HepG2 (cell line): ENCODE results near the gene TUBGCP3. TPM values are rescaled to one million over a fixed set of nuclear protein-coding genes. Genes with fewer than 3 reads are reported as not detected.

Source experiments
- GATA4 ChIP-seq: sonication (generic); IDR thresholded peaks from 2 replicates; pipeline ENCODE4 v1.6.1; 2016; ENCODE audit warnings: antibody characterized with exemption, low read depth, borderline replicate concordance
- HIVEP1 ChIP-seq: sonication (generic); formaldehyde crosslinking; IDR thresholded peaks from 2 replicates; pipeline ENCODE4 v1.4.0; 2020; ENCODE audit warnings: mild to moderate bottlenecking, missing genetic modification reagents
- MATR3 ChIP-seq: sonication (generic); formaldehyde crosslinking; IDR thresholded peaks from 2 replicates; pipeline ENCODE4 v1.4.0; 2020; ENCODE audit warnings: missing genetic modification reagents
- MLLT10 ChIP-seq: sonication (generic); formaldehyde crosslinking; IDR thresholded peaks from 2 replicates; pipeline ENCODE4 v1.4.0; 2020; ENCODE audit warnings: missing genetic modification reagents
- MTA1 ChIP-seq: sonication (generic); formaldehyde crosslinking; IDR thresholded peaks from 2 replicates; pipeline ENCODE4 v1.4.0; 2020; ENCODE audit warnings: missing genetic modification reagents, mild to moderate bottlenecking, borderline replicate concordance
- PHF21A ChIP-seq: sonication (generic); formaldehyde crosslinking; IDR thresholded peaks from 2 replicates; pipeline ENCODE4 v1.5.0; 2020; ENCODE audit warnings: mild to moderate bottlenecking, missing genetic modification reagents
- SRSF1 ChIP-seq: fragments of 200-400 bp; formaldehyde crosslinking; optimal IDR thresholded peaks from 2 replicates; pipeline ENCODE3; 2017; ENCODE audit warnings: mild to moderate bottlenecking, low read depth, low read length, moderate library complexity
- TRIM24 ChIP-seq: sonication (generic); formaldehyde crosslinking; IDR thresholded peaks from 2 replicates; pipeline ENCODE4 v1.8.0; 2022; ENCODE audit warnings: mild to moderate bottlenecking, missing genetic modification reagents
- XBP1 ChIP-seq: sonication (generic); formaldehyde crosslinking; IDR thresholded peaks from 2 replicates; pipeline ENCODE4 v1.5.0; 2020; ENCODE audit warnings: missing genetic modification reagents
- ZNF136 ChIP-seq: sonication (generic); formaldehyde crosslinking; IDR thresholded peaks from 2 replicates; pipeline ENCODE4 v1.8.1; 2022; ENCODE audit warnings: low read depth, mild to moderate bottlenecking, moderate library complexity, missing genetic modification reagents
- ZNF143 ChIP-seq: sonication (generic); formaldehyde crosslinking; IDR thresholded peaks from 2 replicates; pipeline ENCODE4 v1.4.0; 2020; ENCODE audit warnings: missing genetic modification reagents
- ZNF337 ChIP-seq: sonication (generic); formaldehyde crosslinking; IDR thresholded peaks from 2 replicates; pipeline ENCODE4 v1.5.1; 2020; ENCODE audit warnings: missing genetic modification reagents, low read depth, mild to moderate bottlenecking, borderline replicate concordance
- ZNF501 ChIP-seq: sonication (generic); formaldehyde crosslinking; IDR thresholded peaks from 2 replicates; pipeline ENCODE4 v1.5.1; 2020; ENCODE audit warnings: mild to moderate bottlenecking, moderate library complexity, missing genetic modification reagents
- ZNF709 ChIP-seq: sonication (generic); formaldehyde crosslinking; IDR thresholded peaks from 2 replicates; pipeline ENCODE4 v1.5.0; 2020; ENCODE audit warnings: mild to moderate bottlenecking, missing genetic modification reagents
- polyA plus RNA-seq, 8 experiments: library from polyadenylated mRNA; depleted of rRNA in 3 of 8; stranded (reverse) in 7 of 8; unstranded in 1 of 8; fragments of >200 nt; fragmentation: Illumina TruSeq in 4 of 8; extraction: Trizol in 4 of 8; gene quantifications; 2 replicates each; pipeline versions ENCODE4 v1.2.1 to v1.2.3, GENCODE V29; 2011 to 2016; ENCODE audit warnings: low read depth in 4 of 8, missing spikeins in 1 of 8, mixed read lengths in 1 of 8; ENCODE audit not compliant: insufficient read depth in 1 of 8
- total RNA-seq, 5 experiments: library from RNA; depleted of rRNA; stranded (reverse); fragments of >200 nt; fragmentation: Illumina TruSeq; extraction: Trizol; gene quantifications; 2 replicates each; pipeline ENCODE4 v1.2.3, GENCODE V29; 2016; ENCODE audit warnings: low read depth in 1 of 5
- TF ChIP-seq, protein P1 (sequence below): sonication (generic); formaldehyde crosslinking; IDR thresholded peaks from 2 replicates; pipeline ENCODE4 v1.4.0; 2020; ENCODE audit warnings: low read depth, missing genetic modification reagents
- TF ChIP-seq, protein P2 (sequence below): sonication (generic); formaldehyde crosslinking; IDR thresholded peaks from 2 replicates; pipeline ENCODE4 v1.4.0; 2020; ENCODE audit warnings: missing genetic modification reagents
- TF ChIP-seq, protein P3 (sequence below): sonication (generic); formaldehyde crosslinking; IDR thresholded peaks from 2 replicates; pipeline ENCODE4 v1.4.0; 2020; ENCODE audit warnings: missing genetic modification reagents, low read depth, mild to moderate bottlenecking, borderline replicate concordance
- TF ChIP-seq, protein P4 (sequence below): sonication (generic); formaldehyde crosslinking; IDR thresholded peaks from 2 replicates; pipeline ENCODE4 v1.9.0; 2021; ENCODE audit warnings: missing genetic modification reagents, borderline replicate concordance
- TF ChIP-seq, protein P5 (sequence below): IDR thresholded peaks from 2 replicates; pipeline ENCODE4 v1.6.1; 2016; ENCODE audit warnings: mild to moderate bottlenecking

TUBGCP3 gene
- total and polyA plus RNA-seq, 2 of the 13 experiments (the other 11 are each of a cell fraction or from before 2014, with no cell fraction given) = 12.6 to 15.5 TPM

DNA sequence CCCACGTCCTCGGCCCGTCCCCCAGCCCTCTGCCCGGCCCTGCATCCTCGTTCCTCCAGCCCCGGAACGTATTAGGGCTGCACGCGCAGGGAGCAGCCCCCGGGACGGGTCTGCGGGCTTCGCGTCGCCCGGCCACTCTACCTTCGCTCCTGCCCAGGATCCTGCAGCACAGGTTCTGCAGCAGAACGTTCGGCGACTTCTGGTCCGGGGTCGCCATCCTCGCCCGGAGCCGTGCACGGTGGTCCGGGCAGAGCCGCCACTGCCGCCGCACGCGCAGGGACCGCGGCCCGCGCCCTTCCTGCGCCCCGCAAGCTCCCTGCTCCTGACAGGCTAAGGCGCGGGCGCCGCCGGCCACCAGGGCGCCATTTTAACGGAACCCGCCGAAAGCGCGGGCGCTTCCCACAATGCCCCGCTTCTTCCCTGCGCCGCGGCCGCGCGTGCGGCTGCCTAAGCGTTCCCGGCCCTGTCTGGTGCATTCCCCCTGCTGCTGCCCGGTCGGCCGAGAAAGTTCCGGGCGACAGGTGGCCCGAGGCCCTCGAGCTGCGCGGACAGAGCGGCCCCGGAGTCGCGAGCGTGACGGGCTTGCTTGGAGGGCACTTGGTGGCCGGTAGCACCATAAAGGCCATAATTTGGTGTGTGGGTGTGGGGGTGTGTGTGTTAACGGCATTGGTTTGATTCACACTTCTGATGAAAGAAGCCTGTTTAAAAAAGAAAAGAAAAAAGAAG, at the start of gene TUBGCP3 (continued):
- TF ChIP-seq GATA4 (0 out of 2 replicates have a peak, but pooled peaks have one; percentile 58), ZNF136 (CRISPR knock-in tag) (no peak), ZNF143 (peak; percentile 94), SRSF1 (peak; percentile 71), ZNF337 (CRISPR knock-in tag) (peak; percentile 85; the same call in 1 of the 2 replicates), HIVEP1 (peak; percentile 86), MLLT10 (no peak), TRIM24 (CRISPR knock-in tag) (no peak), ZNF501 (CRISPR knock-in tag) (peak; percentile 64; the same call in 1 of the 2 replicates), PHF21A (CRISPR knock-in tag) (peak; percentile 78), MTA1 (peak; percentile 96), XBP1 (CRISPR knock-in tag) (peak; percentile 61; the same call in 1 of the 2 replicates), ZNF709 (CRISPR knock-in tag) (peak; percentile 96; the same call in 1 of the 2 replicates), MATR3 (CRISPR knock-in tag) (no peak)
- TF ChIP-seq, protein P1, sequence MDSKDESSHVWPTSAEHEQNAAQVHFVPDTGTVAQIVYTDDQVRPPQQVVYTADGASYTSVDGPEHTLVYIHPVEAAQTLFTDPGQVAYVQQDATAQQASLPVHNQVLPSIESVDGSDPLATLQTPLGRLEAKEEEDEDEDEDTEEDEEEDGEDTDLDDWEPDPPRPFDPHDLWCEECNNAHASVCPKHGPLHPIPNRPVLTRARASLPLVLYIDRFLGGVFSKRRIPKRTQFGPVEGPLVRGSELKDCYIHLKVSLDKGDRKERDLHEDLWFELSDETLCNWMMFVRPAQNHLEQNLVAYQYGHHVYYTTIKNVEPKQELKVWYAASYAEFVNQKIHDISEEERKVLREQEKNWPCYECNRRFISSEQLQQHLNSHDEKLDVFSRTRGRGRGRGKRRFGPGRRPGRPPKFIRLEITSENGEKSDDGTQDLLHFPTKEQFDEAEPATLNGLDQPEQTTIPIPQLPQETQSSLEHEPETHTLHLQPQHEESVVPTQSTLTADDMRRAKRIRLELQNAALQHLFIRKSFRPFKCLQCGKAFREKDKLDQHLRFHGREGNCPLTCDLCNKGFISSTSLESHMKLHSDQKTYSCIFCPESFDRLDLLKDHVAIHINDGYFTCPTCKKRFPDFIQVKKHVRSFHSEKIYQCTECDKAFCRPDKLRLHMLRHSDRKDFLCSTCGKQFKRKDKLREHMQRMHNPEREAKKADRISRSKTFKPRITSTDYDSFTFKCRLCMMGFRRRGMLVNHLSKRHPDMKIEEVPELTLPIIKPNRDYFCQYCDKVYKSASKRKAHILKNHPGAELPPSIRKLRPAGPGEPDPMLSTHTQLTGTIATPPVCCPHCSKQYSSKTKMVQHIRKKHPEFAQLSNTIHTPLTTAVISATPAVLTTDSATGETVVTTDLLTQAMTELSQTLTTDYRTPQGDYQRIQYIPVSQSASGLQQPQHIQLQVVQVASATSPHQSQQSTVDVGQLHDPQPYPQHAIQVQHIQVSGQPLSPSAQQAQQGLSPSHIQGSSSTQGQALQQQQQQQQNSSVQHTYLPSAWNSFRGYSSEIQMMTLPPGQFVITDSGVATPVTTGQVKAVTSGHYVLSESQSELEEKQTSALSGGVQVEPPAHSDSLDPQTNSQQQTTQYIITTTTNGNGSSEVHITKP (CRISPR knock-in tag) = no peak
- TF ChIP-seq, protein P2, sequence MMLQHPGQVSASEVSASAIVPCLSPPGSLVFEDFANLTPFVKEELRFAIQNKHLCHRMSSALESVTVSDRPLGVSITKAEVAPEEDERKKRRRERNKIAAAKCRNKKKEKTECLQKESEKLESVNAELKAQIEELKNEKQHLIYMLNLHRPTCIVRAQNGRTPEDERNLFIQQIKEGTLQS (CRISPR knock-in tag) = peak; percentile 69; the same call in 1 of the 2 replicates
- TF ChIP-seq, protein P3, sequence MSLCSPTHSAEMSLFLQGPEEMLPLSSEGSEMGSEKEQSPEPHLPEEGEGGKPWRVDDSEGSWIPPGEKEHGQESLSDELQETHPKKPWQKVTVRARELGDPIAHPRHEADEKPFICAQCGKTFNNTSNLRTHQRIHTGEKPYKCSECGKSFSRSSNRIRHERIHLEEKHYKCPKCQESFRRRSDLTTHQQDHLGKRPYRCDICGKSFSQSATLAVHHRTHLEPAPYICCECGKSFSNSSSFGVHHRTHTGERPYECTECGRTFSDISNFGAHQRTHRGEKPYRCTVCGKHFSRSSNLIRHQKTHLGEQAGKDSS (CRISPR knock-in tag) = peak; percentile 92
- TF ChIP-seq, protein P4, sequence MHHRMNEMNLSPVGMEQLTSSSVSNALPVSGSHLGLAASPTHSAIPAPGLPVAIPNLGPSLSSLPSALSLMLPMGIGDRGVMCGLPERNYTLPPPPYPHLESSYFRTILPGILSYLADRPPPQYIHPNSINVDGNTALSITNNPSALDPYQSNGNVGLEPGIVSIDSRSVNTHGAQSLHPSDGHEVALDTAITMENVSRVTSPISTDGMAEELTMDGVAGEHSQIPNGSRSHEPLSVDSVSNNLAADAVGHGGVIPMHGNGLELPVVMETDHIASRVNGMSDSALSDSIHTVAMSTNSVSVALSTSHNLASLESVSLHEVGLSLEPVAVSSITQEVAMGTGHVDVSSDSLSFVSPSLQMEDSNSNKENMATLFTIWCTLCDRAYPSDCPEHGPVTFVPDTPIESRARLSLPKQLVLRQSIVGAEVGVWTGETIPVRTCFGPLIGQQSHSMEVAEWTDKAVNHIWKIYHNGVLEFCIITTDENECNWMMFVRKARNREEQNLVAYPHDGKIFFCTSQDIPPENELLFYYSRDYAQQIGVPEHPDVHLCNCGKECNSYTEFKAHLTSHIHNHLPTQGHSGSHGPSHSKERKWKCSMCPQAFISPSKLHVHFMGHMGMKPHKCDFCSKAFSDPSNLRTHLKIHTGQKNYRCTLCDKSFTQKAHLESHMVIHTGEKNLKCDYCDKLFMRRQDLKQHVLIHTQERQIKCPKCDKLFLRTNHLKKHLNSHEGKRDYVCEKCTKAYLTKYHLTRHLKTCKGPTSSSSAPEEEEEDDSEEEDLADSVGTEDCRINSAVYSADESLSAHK (CRISPR knock-in tag) = no peak; the same call in 1 of the 2 replicates
- TF ChIP-seq, protein P5, sequence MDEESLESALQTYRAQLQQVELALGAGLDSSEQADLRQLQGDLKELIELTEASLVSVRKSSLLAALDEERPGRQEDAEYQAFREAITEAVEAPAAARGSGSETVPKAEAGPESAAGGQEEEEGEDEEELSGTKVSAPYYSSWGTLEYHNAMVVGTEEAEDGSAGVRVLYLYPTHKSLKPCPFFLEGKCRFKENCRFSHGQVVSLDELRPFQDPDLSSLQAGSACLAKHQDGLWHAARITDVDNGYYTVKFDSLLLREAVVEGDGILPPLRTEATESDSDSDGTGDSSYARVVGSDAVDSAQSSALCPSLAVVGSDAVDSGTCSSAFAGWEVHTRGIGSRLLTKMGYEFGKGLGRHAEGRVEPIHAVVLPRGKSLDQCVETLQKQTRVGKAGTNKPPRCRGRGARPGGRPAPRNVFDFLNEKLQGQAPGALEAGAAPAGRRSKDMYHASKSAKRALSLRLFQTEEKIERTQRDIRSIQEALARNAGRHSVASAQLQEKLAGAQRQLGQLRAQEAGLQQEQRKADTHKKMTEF (CRISPR knock-in tag) = peak; percentile 74; the same call in 1 of the 2 replicates
